Spleen (tissue), 7 donors: ENCODE data around the gene LMAN2L.

Experiments
- POLR2A ChIP-seq, 3 donors: fragments of 450-650 bp; IDR thresholded peaks; one replicate each; pipeline ENCODE4 v1.5.1; 2017; ENCODE audit warnings: antibody characterized with exemption in 3 of 3, mild to moderate bottlenecking in 1 of 3
- POLR2AphosphoS5 ChIP-seq, 3 donors: sonication (generic); formaldehyde crosslinking; IDR thresholded peaks; one replicate each; pipeline ENCODE4 v1.5.1; 2017; ENCODE audit warnings: antibody characterized with exemption in 3 of 3
- TF ChIP-seq, protein P1 (sequence below), 11 experiments: fragments of 200-600 bp in 7 of 11; fragments of 450-650 bp in 4 of 11; sonication (generic) in 4 of 11; IDR thresholded peaks in 8 of 11; conservative IDR thresholded peaks in 3 of 11; 1 replicate in 7 of 11; 2 replicates in 4 of 11; pipeline versions ENCODE4 v1.4.0 to v1.8.0; 2016 to 2021; ENCODE audit warnings: antibody characterized with exemption in 11 of 11, inconsistent platforms in 4 of 11, mild to moderate bottlenecking in 1 of 11
- donor health status: DM: no; HTN: no; CAD: no; lungs with moderate emphysema.
- donor health status: DM: no; HTN: no; CAD: no.
- donor health status: DM: no; HTN: no; CAD: no.

DNA sequence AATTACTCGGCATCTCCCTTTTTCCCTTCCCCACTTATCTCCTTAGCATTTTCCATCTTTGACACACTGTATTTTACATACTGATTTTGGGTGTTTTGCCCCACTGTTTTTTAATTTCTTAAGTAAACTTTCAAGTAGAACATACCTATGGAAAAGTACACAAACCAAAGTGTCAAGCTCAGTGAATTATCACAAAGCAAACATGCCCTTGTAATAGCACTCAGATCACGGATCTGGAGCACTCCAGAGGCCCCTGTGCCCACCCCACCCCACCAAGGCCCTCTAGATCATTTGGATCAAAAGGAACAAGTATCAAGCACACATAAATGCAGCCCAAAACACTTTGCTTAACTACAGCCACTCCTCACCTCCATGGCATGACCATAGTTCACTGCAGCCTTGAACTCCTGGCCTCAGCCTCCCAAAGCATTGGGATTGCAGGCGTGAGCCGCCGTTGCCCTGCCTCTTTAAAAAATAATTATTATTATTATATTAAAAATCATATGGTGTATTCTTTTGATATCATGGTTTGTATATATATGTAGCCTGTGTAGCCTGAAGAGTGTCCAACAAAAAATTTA lies 59.2 kb downstream of the LMAN2L start:
- TF ChIP-seq, protein P1, sequence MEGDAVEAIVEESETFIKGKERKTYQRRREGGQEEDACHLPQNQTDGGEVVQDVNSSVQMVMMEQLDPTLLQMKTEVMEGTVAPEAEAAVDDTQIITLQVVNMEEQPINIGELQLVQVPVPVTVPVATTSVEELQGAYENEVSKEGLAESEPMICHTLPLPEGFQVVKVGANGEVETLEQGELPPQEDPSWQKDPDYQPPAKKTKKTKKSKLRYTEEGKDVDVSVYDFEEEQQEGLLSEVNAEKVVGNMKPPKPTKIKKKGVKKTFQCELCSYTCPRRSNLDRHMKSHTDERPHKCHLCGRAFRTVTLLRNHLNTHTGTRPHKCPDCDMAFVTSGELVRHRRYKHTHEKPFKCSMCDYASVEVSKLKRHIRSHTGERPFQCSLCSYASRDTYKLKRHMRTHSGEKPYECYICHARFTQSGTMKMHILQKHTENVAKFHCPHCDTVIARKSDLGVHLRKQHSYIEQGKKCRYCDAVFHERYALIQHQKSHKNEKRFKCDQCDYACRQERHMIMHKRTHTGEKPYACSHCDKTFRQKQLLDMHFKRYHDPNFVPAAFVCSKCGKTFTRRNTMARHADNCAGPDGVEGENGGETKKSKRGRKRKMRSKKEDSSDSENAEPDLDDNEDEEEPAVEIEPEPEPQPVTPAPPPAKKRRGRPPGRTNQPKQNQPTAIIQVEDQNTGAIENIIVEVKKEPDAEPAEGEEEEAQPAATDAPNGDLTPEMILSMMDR (IDR thresholded peaks at IDR 0.05 in 8 of 11, conservative IDR thresholded peaks at IDR 0.05 in 3 of 11): no peak
- TF ChIP-seq POLR2A (IDR thresholded peaks at IDR 0.05) (no peak), POLR2AphosphoS5 (IDR thresholded peaks at IDR 0.05) (no peak)
